HG03442 (cell line): ENCODE measurements around the gene OR2V1.
"Not testable (repeated sequence)": the region's sequence is repeated elsewhere in the genome, so short reads cannot be mapped to it uniquely, and the experiment has no call there.

ENCODE experiments used
- ATAC-seq: cut with Tn5 transposase; IDR thresholded peaks from one replicate; pipeline ENCODE4 v1.9.1; 2021; ENCODE audit warnings: mild to moderate bottlenecking, moderate library complexity; ENCODE audit not compliant: unreplicated experiment

OR2V1 gene, protein sequence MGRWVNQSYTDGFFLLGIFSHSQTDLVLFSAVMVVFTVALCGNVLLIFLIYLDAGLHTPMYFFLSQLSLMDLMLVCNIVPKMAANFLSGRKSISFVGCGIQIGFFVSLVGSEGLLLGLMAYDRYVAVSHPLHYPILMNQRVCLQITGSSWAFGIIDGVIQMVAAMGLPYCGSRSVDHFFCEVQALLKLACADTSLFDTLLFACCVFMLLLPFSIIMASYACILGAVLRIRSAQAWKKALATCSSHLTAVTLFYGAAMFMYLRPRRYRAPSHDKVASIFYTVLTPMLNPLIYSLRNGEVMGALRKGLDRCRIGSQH

DNA sequence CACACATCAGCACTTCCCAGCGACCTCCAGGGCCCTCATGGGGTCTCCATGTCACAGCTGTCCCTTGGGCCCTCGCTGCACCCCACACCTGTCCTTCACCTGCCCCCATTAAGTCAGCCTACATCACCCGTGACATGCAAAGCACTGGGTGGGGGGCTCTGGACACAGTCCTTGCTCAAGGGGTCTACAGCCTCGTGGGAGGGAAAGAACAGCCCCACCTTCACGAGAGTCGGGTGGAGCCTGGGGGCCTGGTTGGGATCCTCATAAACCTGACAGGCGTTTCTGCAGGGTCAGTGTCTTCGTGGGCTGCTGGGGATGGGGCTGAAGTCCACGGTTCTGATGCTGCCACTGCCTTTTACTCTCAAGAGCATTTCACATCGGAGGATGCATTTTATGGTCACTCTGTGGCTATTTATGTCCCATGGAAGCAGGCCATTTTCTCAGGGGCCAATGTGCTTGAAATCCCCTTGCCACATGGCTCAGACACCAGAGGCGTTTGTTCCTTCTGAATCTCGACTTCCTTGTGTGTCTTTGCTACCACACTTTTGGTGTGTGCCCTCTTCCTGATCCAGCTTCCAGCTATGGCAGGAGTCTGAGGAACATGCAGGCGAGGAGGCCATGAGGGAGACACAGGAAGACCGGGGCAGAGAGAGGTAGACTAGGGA is at the start of gene OR2V1:
OR2V1 (minus strand) TSS at position 338 of the 665 bp plus-strand sequence. CDS start 5,865 bp downstream, outside the sequence.
- no peak for ATAC-seq

DNA sequence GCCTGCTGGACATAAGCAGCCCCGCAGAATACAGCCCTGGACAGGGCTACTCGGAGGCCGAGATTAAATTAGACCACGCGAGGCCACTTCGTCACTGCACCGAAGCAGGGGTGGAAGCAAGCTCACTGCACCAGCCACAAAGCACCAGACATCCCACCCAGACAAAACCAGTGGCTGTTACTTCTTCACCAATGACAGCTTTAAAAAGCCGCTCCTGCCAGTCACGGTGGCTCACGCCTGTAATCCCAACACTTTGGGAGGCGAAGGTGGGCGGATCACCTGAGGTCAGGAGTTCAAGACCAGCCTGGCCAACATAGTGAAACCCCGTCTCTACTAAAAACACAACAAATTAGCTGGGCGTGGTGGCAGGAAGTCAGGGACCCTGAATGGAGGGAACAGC is 46.6 kb upstream of the OR2V1 start:
- ATAC-seq: not testable (repeated sequence)

DNA sequence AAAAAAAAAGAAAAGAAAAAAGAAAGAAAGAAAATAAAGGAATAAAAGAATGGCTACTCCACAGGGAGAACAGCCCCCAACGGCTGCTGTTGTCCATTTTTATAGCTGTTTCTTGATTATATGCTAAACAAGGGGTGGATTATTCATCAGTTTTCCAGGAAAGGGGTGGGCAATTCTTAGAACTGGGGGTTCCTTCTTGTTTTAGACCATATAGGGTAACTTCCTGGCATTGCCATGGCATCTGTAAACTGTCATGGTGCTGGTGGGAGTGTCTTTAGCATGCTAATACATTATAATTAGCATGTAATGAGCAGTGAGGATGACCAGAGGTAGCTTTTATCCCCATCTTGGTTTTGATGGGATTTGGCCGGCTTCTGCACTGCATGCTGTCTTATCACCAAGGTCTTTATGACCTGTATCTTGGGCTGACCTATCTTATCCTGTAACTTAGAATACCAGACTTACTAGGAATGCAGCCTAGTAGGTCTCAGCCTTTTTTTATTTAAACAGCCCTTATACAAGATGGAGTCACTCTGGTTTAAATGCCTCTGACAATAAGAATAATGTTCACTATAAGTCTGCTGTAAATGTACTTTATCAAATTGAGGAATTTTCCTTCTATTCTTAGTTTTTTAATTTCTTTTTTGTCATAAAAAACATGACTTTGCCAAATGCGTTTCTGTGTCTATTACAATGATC is 45.4 kb upstream of the OR2V1 start:
- ATAC-seq: no peak

DNA sequence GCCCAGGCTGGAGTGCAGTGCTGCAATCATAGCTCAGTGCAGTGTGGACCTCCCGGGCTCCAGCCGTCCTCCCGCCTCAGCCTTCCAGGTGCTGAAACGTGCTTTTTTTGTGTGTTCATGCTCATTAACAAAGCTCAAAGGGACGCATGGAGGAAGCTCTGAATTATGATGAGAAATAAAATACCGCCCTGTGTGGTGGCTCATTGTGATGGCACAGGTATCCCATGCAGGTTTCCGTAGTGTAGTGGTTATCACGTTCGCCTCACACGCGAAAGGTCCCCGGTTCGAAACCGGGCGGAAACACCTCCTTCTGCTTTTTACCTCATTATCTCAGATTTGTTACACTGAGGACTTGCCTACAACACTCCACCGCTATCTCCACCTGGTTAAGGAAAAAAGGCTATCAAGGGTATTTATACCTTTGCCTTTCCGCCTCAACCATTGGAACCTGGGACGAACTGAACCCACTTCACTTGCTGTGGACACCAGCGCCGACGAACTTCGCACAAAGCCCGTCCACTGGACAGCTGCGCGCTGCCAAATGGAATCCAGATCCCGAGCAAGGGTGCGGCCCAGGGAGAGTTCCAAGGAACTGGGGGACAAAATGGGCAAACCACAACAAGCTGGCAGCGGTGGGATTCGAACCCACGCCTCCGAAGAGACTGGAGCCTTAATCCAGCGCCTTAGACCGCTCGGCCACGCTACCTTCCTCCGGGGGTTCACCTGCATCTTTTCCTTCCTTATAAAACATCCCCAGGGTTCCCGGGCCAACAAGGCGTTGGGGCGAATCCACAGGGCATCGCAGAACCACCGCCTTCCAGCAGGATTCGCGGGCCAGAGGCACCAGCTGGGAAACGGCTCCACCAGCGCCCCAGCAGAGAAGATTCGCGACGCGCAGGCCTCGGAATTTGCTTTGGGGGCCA is 42.7 kb upstream of the OR2V1 start:
- peak; percentile 40 for ATAC-seq

DNA sequence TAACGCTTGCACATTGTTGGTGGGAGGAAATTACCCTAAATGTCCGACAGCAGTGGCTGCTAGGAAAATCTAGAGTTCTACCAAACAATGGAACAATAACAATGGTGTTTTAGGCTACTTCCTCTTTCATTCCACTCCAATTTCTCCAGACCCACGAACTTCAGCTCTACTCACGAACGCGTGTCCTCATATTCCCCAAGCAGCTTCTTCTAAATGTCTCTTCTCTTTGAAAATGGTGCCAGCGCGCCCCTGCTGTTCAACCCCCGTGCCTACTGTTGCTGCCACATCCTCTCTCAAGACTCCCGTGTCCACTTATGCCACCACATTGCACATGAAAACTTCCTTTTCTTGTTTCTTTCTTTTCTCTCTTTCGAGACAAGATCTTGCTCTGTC is 42.1 kb upstream of the OR2V1 start:
- ATAC-seq: peak; percentile 30

DNA sequence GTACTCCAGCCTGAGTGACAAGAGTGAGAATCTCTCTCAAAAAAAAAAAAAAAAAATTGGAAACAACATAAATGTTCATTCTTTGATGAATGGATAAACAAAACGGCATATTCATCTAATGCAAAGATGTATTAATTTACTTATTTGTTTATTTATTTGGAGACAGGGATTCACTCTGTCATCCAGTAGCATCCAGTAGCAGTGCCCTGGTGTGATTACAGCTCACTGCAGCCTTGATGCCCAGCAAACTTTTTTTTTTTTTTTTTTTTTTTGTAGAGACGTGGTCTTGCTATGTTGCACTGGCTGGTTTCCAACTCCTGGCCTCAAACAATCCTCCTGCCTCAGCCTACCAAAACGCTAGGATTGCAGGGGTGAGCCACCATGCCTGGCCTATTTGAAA is 40.8 kb upstream of the OR2V1 start:
- ATAC-seq: no peak

DNA sequence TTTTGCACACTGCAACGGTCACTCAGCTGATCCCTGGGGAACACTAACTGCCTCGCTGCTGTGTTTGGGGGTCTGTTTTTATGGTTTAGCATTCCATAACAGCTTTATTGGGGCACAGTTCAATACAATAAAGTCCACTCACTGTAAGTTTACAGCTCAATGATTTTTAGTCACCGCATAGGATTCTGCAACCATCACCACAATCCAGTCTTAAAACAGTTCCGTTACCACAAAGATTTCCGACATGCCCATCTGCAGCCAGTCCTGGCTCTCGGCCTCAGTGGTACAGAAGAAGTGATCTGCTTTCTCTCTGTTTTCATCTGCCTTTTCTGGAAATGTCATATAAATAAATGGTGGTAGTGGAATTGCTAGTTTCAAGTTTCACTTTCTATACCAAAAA is 40.0 kb upstream of the OR2V1 start:
- ATAC-seq: no peak

DNA sequence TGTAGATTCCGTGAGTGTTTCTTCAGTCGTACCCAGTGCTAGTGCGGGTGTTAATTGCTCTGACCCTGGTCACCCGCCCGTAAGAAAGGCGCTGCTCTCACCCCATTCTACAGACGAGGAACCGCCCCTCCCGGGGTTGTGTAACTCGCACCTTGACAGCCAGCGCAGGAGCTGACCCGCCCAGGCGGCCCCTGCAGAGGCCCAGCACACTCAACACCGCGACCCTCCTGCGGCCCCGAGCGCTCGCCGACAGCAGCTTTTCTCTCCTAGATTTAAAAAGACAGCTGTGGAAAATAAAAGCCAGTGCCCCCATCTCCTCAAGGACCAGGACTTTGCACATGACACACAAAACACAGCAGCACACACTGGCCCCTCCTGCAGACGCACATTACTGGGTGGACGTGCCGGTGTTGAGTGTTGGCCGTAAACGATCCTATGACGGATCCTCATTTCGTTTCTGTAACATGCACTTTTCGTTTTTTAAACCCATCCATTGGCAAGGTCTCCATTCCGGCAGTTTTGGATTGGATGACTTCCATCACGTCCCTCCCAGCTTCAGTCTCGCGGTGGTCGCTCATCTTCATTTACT is 39.4 kb upstream of the OR2V1 start:
- no peak for ATAC-seq

DNA sequence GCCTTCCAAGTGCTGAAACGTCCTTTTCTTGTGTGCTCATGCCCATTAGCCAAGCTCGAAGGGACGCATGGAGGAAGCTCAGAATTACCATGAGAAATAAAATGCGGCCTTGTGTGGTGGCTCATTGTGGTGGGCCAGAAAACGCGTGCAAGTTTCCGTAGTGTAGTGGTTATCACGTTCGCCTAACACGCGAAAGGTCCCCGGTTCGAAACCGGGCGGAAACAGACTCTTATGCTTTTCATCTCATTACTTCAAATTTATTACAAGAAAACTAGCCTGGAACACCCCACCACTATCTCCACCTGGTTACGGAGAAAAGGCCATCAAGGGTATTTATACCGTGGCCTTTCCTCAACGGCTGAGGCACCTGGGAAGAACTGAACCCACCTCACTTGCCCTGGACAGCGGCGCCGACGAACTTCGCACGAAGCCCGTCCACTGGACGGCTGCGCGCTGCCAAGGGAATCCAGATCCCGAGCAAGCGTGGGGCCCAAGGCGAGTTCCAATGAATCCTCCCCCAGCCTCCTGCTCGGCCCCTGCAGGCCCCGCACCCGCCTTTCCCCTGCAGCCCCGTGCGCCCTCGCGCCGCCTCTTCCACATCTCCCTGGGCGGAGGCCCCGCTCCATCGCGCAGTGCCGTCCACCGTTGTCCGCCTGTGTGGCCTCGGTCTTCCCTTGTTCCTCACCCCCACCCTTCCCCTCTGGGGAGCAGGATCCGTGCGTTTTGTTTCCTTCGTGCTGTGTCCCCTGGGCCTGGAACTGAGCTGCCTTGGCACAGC is 38.7 kb upstream of the OR2V1 start:
- not testable (repeated sequence) for ATAC-seq

DNA sequence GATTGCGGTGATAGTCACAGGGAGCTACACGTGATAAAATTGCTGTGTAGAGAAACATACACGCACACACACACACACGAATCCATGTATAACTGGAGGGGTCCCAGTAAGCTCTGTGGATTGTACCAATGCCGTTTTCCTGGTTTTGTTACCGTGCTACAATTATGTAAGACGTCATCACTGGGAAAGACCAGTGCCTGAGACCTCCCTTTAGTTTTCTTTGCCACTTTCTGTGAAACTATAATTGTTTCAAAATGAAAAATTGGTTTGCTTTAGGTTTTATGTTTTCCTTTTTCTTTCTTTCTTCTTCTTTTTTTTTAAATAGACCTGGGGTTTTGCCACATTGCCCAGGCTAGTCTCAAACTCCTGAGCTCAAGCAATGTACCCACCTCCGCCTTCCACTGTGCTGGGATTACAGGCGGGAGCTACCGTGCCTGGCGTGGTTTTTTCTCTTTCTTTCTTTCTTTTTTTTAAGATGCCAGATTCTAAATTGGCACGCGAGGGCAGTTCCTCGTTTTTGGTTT is 37.7 kb upstream of the OR2V1 start:
- no peak for ATAC-seq

DNA sequence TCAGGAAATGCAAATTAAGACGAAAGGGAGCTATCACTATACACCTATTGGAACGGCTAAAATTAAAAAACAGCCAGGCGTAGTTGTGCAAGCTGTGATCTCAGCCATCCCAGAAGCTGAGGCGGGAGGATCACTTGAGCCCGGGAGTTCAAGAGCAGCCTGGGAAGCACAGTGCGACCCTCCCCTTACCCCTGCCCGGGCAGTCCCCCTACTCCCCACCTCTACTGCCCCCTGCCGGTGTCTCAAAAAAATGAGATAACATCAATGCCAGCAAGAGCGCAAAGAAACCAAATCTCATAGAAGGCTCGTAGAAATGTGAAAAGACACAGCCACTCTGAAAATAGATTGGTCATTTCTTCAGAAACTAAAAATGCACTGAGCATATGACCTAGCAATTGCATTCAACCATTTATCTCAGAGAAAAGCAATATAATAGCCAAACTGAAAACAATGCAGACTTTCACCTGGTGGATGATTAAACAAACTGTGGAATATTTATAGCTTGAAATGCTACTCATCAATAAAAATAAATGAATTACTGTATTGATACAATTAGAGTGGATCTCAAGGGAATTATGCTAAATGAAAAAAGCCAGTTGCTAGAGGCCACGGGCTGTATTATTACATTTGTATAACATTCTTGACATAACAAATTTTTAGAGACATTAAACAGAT is 37.0 kb upstream of the OR2V1 start:
- ATAC-seq: no peak

DNA sequence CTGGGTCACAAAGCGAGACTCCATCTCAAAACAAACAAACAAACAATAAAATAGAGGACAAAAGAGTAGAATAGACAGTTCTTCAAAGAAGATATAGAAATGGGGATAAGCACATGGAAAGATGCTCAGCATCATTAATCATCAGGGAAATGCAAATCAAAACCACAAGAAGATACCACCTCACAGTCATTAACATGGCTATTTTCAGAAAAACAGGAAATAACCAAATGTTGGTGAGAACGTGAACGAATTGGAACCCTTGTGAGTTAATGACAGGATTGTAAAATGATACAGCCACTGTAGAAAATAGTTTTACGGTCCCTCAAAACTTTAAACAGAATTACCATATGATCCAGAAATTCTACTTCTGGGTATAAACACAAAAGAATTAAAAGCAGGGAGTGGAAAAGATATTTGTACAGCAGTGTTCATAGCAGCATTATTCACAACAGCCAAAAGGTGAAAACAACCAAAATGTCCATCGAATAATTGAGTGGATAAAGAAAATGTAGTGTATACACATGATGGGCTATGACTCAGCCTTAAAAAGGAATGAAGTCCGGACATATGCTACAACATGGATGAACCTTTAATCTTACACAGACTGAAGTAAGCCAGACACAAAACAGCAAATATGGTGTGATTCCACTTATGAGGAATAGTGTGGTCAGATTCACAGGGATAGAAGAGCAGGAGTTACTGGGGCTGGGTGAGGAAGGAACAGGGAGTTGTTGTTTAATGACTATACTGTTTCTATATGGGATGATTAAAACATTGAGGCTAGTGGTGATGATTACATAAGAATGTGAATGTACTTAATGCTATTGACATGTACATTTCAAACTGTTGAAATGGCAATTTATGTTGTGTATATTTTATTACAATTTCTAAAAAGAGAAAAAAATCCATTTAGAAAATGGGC is 36.1 kb upstream of the OR2V1 start:
- ATAC-seq: no peak

DNA sequence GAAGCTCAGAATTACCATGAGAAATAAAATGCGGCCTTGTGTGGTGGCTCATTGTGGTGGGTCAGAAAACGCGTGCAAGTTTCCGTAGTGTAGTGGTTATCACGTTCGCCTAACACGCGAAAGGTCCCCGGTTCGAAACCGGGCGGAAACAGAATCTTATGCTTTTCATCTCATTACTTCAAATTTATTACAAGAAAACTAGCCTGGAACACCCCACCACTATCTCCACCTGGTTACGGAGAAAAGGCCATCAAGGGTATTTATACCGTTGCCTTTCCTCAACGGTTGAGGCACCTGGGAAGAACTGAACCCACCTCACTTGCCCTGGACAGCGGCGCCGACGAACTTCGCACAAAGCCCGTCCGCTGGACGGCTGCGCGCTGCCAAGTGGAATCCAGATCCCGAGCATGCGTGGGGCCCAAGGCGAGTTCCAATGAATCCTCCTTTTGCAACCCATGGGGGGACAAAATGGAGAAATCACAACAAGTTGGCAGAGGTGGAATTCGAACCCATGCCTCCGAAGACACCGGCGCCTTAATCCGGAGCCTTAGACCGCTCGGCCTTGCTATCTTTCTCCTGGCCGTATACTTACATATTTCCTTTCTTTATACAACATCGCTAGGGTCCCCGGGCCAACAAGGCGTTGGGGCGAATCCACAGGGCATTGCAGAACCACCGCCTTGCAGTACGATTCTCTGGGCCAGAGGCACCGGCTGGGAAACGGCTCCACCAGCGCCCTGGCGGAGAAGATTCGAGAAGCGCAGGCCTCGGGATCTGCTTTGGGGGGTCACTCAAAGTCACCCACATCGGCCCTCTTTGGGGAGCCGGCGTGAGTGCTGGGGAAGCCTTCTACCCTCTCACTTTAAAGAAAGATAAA is 33.3 kb upstream of the OR2V1 start:
- no peak for ATAC-seq

DNA sequence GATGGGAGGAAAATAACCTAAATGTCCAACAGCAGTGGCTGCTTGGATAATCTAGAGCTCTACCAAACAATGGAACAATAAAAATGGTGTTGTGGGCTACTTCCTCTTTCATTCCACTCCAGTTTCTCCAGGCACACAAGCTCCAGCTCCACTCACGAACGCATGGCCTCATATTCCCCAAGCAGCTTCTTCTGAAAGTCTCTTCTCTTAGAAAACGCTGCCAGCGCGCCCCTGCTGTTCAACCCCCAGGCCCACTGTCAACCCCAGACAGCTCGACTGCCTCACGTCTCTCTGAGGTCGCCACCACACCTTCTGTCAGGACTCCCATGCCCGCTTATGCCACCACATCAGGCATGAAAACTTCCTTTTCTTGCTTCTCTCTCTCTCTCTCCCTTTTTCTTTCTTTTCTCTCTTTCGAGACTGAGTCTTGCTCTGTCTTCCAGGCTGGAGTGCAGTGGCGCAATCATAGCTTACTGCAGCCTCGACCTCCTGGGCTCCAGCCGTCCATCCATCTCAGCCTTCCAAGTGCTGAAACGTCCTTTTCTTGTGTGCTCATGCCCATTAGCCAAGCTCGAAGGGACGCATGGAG is 32.6 kb upstream of the OR2V1 start:
- ATAC-seq: no peak

DNA sequence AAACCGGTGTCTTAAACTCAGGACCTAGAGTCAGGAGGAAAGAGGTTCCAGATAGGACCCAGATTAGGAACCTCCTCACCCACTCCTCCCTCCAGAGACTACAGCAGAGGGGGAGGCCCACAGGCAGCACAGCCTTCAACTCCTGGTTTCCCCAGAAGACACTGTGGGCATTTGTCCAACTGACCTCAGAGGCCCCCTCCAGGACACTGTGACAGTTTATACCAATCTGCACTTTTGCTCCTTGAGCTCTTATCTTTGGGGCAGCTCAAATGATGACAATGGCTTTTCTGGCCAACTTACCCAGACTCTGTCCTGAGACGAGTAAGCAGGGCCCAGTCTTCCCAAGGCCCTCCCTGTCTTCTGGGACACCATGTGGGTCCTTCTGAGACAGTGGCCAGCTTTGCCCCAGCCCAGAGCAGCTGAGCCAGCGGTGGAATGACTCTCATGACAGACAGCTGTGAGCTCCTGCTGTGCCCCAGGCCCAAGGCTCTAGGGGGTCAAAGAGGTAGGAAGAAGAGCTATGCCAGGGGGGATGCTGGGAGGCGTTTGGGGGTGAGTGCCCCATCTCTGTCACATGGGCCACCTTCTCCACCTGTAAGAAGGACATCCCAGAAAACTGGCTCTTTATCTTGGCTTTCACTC is 30.7 kb upstream of the OR2V1 start:
- no peak for ATAC-seq
